Measurements from ENCODE around the gene RBM42.

- no peak for TF ChIP-seq CTCF (IDR thresholded peaks at IDR 0.05)
- no peak for TF ChIP-seq POLR2A (IDR thresholded peaks at IDR 0.05)
Observed at GRCh38 chr19:35669974-35670373, 41.1 kb downstream of the RBM42 start.

All from Peyer's patch (tissue), 4 donors.